ENCODE measurements around the gene ALDH4A1.
A peak's percentile ranks its signal among the peaks of the same experiment; 100 is the strongest.

The ALDH4A1 gene

GRCh38 chr1:18922848-18923755, 20.7 kb upstream of the ALDH4A1 start:
- no peak for DNase-seq (ENCODE audit: low spot score)

- no peak for DNase-seq (ENCODE audit: low spot score)
These were observed 20.0 kb upstream of the ALDH4A1 start for GRCh38 chr1:18922319-18922726.

- no peak for DNase-seq (ENCODE audit: low spot score)
These were observed 19.3 kb upstream of the ALDH4A1 start for GRCh38 chr1:18921516-18922251.

GRCh38 chr1:18920931-18921330, 18.6 kb upstream of the ALDH4A1 start:
- DNase-seq (ENCODE audit: low spot score), result no peak

GRCh38 chr1:18919956-18920355, 17.6 kb upstream of the ALDH4A1 start:
- no peak for DNase-seq (ENCODE audit: low spot score)

GRCh38 chr1:18919197-18919905, 17.0 kb upstream of the ALDH4A1 start:
- DNase-seq (ENCODE audit: low spot score), result no peak

- DNase-seq (ENCODE audit: low spot score), result no peak
These were observed 16.1 kb upstream of the ALDH4A1 start for GRCh38 chr1:18918417-18918816.

GRCh38 chr1:18917071-18917799, 14.9 kb upstream of the ALDH4A1 start:
- no peak for DNase-seq (ENCODE audit: low spot score)

- no peak for DNase-seq (ENCODE audit: low spot score)
These were observed 13.0 kb upstream of the ALDH4A1 start for GRCh38 chr1:18915341-18915740.

GRCh38 chr1:18913065-18913835, 10.9 kb upstream of the ALDH4A1 start:
- peak; percentile 65 for DNase-seq (ENCODE audit: low spot score)

- no peak for DNase-seq (ENCODE audit: low spot score)
These were observed 10.2 kb upstream of the ALDH4A1 start for GRCh38 chr1:18912550-18912949.

GRCh38 chr1:18908911-18909771, 6.8 kb upstream of the ALDH4A1 start:
- no peak for DNase-seq (ENCODE audit: low spot score)

GRCh38 chr1:18907917-18908845, 5.8 kb upstream of the ALDH4A1 start:
- DNase-seq (ENCODE audit: low spot score), result peak; percentile 44

GRCh38 chr1:18907021-18907916, 4.9 kb upstream of the ALDH4A1 start:
- DNase-seq (ENCODE audit: low spot score), result peak; percentile 84

GRCh38 chr1:18903291-18903756, 969 bp upstream of the ALDH4A1 start:
- no peak for DNase-seq (ENCODE audit: low spot score)

- peak; percentile 19 for DNase-seq (ENCODE audit: low spot score)
These were observed 318 bp downstream of the ALDH4A1 start for GRCh38 chr1:18901952-18902522.
